K562 (cell line): ENCODE data around the gene BCKDK. TPM values are rescaled to one million over a fixed set of nuclear protein-coding genes. Genes with fewer than 3 reads are reported as not detected.

Experiments
- CBFA2T2 ChIP-seq: fragments of 450-650 bp; conservative IDR thresholded peaks from 2 replicates; pipeline ENCODE4 v1.6.1; 2017; ENCODE audit warnings: mild to moderate bottlenecking
- CTBP1 ChIP-seq: fragments of 450-650 bp; IDR thresholded peaks from 2 replicates; pipeline ENCODE4 v1.6.1; 2016; ENCODE audit warnings: borderline replicate concordance
- FUS ChIP-seq: fragments of 200-400 bp; formaldehyde crosslinking; optimal IDR thresholded peaks from 2 replicates; pipeline ENCODE3; 2017; ENCODE audit warnings: low read depth, low read length
- GTF2B ChIP-seq: IDR thresholded peaks from 2 replicates; pipeline ENCODE4 v1.6.1; 2011; ENCODE audit not compliant: insufficient read length; ENCODE audit errors: extremely low read depth
- HNRNPLL ChIP-seq: fragments of 200-400 bp; formaldehyde crosslinking; IDR thresholded peaks from 2 replicates; pipeline ENCODE4 v1.6.1; 2017; ENCODE audit warnings: low read length, low read depth, mild to moderate bottlenecking; ENCODE audit not compliant: poor library complexity, severe bottlenecking
- MED1 ChIP-seq: sonication (generic); formaldehyde crosslinking; IDR thresholded peaks from 2 replicates; pipeline ENCODE4 v1.8.1; 2023; ENCODE audit warnings: missing genetic modification reagents, borderline replicate concordance
- MLX ChIP-seq, 2 experiments: fragments of 450-650 bp in 1 of 2; sonication (generic) in 1 of 2; formaldehyde crosslinking; conservative IDR thresholded peaks; 2 replicates each; pipeline versions ENCODE4 v1.4.0 to v1.8.1; 2020 to 2022; ENCODE audit warnings: mild to moderate bottlenecking in 1 of 2, missing genetic modification reagents in 1 of 2
- MNT ChIP-seq, 2 experiments: fragments of 450-650 bp; conservative IDR thresholded peaks; 2 replicates each; pipeline ENCODE4 v1.6.1; 2017; ENCODE audit warnings: mild to moderate bottlenecking in 2 of 2, moderate library complexity in 2 of 2
- MTA2 ChIP-seq: fragments of 450-650 bp; IDR thresholded peaks from 2 replicates; pipeline ENCODE4 v1.6.1; 2016; ENCODE audit warnings: low read depth
- MTA3 ChIP-seq: fragments of 450-650 bp; formaldehyde crosslinking; IDR thresholded peaks from 2 replicates; pipeline ENCODE4 v1.6.1; 2017; ENCODE audit warnings: mild to moderate bottlenecking, borderline replicate concordance
- NR3C1 ChIP-seq: sonication (generic); formaldehyde crosslinking; IDR thresholded peaks from 2 replicates; pipeline ENCODE4 v1.8.1; 2022; ENCODE audit warnings: missing genetic modification reagents
- NUFIP1 ChIP-seq: fragments of 450-650 bp; IDR thresholded peaks from 2 replicates; pipeline ENCODE4 v1.6.1; 2018; ENCODE audit not compliant: partially characterized antibody
- PYGO2 ChIP-seq: fragments of 450-650 bp; IDR thresholded peaks from 2 replicates; pipeline ENCODE4 v1.6.1; 2016; ENCODE audit warnings: mild to moderate bottlenecking, missing genetic modification characterization, moderate library complexity, missing compliant biosample characterization
- RBM39 ChIP-seq: fragments of 200-400 bp; formaldehyde crosslinking; optimal IDR thresholded peaks from 2 replicates; pipeline ENCODE3; 2018; ENCODE audit warnings: low read depth, low read length
- RFX1 ChIP-seq: fragments of 450-650 bp; IDR thresholded peaks from 2 replicates; pipeline ENCODE4 v1.6.1; 2016; ENCODE audit warnings: mild to moderate bottlenecking, moderate library complexity
- RFX5 ChIP-seq: IDR thresholded peaks from 2 replicates; pipeline ENCODE4 v1.6.1; 2011; ENCODE audit warnings: low read depth, mild to moderate bottlenecking, improper control_type of control experiment, low read length
- SMARCA5 ChIP-seq: fragments of 450-650 bp; IDR thresholded peaks from 2 replicates; pipeline ENCODE4 v1.6.1; 2016
- TRIM28 ChIP-seq: fragments of 450-650 bp; IDR thresholded peaks from 2 replicates; pipeline ENCODE4 v1.6.1; 2017
- U2AF1 ChIP-seq: fragments of 200-400 bp; formaldehyde crosslinking; optimal IDR thresholded peaks from 2 replicates; pipeline ENCODE3; 2017; ENCODE audit warnings: mild to moderate bottlenecking, low read depth, low read length, moderate library complexity
- ZBED1 ChIP-seq: IDR thresholded peaks from 2 replicates; pipeline ENCODE4 v1.6.1; 2014
- ZBTB17 ChIP-seq: fragments of 450-650 bp; formaldehyde crosslinking; IDR thresholded peaks from 2 replicates; pipeline ENCODE4 v1.4.0; 2020; ENCODE audit warnings: mild to moderate bottlenecking
- ZNF217 ChIP-seq: sonication (generic); formaldehyde crosslinking; IDR thresholded peaks from 2 replicates; pipeline ENCODE4 v1.8.0; 2022; ENCODE audit warnings: mild to moderate bottlenecking, missing genetic modification reagents
- ZNF3 ChIP-seq: fragments of 250-450 bp; sonication (Bioruptor Pico); IDR thresholded peaks from 2 replicates; pipeline ENCODE4 v1.5.0; 2021; ENCODE audit warnings: mild to moderate bottlenecking, moderate library complexity
- ZNF347 ChIP-seq: fragments of 450-650 bp; formaldehyde crosslinking; IDR thresholded peaks from 2 replicates; pipeline ENCODE4 v1.4.0; 2020; ENCODE audit warnings: low read depth, mild to moderate bottlenecking, moderate library complexity
- polyA plus RNA-seq, 8 experiments: library from polyadenylated mRNA; depleted of rRNA in 4 of 8; stranded (reverse) in 5 of 8; unstranded in 3 of 8; fragments of >200 nt; fragmentation: Nextera tagmentation in 2 of 8; fragmentation: Illumina TruSeq in 1 of 8; extraction: Ambion mirVana in 2 of 8; extraction: Trizol in 1 of 8; gene quantifications; 2 replicates each; pipeline versions ENCODE4 v1.2.1 to v1.2.3, GENCODE V29; 2011 to 2014; ENCODE audit warnings: inconsistent platforms in 1 of 8, missing spikeins in 1 of 8
- total RNA-seq, 7 experiments: library from RNA; depleted of rRNA in 6 of 7; stranded (reverse); fragments of >200 nt in 6 of 7; fragmentation: Illumina TruSeq in 2 of 7; extraction: Trizol in 2 of 7; gene quantifications; 2 replicates each; pipeline versions ENCODE4 v1.2.1 to v1.2.3, GENCODE V29; 2011 to 2021; ENCODE audit warnings: low replicate concordance in 1 of 7
- TF ChIP-seq, protein P1 (sequence below): IDR thresholded peaks from 3 replicates; pipeline ENCODE4 v1.6.1; 2011; ENCODE audit warnings: borderline replicate concordance, mild to moderate bottlenecking, moderate library complexity; ENCODE audit not compliant: insufficient read length; ENCODE audit errors: extremely low read depth

The BCKDK gene
- total and polyA plus RNA-seq, 9 of the 15 experiments (the other 6 are each of a cell fraction or from before 2014, with no cell fraction given), result 0.58 to 34.8 (median 13.1) TPM

- TF ChIP-seq MNT (conservative IDR thresholded peaks at IDR 0.05) (peak; percentile 62 to 65), GTF2B (no peak), RFX5 (no peak), NR3C1 (CRISPR knock-in tag) (peak; percentile 61; the same call in 1 of the 2 replicates), CBFA2T2 (no peak), RFX1 (no peak), MTA2 (no peak), MED1 (peak; percentile 26; the same call in 1 of the 2 replicates), PYGO2 (tag) (no peak), MTA3 (peak; percentile 19; the same call in 1 of the 2 replicates), ZBED1 (no peak), CTBP1 (peak; percentile 80), U2AF1 (peak; percentile 90), TRIM28 (no peak), ZBTB17 (CRISPR knock-in tag) (no peak; the same call in 1 of the 2 replicates), RBM39 (peak; percentile 9), MLX (CRISPR knock-in tag; conservative IDR thresholded peaks at IDR 0.05) (no peak), ZNF217 (CRISPR knock-in tag) (no peak), HNRNPLL (no peak), FUS (peak; percentile 68), ZNF3 (no peak), SMARCA5 (no peak), NUFIP1 (no peak), ZNF347 (CRISPR knock-in tag) (no peak)
- TF ChIP-seq, protein P1, sequence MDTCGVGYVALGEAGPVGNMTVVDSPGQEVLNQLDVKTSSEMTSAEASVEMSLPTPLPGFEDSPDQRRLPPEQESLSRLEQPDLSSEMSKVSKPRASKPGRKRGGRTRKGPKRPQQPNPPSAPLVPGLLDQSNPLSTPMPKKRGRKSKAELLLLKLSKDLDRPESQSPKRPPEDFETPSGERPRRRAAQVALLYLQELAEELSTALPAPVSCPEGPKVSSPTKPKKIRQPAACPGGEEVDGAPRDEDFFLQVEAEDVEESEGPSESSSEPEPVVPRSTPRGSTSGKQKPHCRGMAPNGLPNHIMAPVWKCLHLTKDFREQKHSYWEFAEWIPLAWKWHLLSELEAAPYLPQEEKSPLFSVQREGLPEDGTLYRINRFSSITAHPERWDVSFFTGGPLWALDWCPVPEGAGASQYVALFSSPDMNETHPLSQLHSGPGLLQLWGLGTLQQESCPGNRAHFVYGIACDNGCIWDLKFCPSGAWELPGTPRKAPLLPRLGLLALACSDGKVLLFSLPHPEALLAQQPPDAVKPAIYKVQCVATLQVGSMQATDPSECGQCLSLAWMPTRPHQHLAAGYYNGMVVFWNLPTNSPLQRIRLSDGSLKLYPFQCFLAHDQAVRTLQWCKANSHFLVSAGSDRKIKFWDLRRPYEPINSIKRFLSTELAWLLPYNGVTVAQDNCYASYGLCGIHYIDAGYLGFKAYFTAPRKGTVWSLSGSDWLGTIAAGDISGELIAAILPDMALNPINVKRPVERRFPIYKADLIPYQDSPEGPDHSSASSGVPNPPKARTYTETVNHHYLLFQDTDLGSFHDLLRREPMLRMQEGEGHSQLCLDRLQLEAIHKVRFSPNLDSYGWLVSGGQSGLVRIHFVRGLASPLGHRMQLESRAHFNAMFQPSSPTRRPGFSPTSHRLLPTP, result no peak
These were observed 34.8 kb upstream of the BCKDK start (continued) for GRCh38 chr16:31073142-31073969.
